Jurkat, Clone E6-1 (cell line): Measurements from ENCODE around the gene P2RY2.
"Not testable (repeated sequence)": the region's sequence is repeated elsewhere in the genome, so short reads cannot be mapped to it uniquely, and the experiment has no call there.

ENCODE experiments used
- DNase-seq: peaks from one replicate; pipeline ENCODE4 v3.0.0-alpha.2; 2011; ENCODE audit warnings: low read depth, low spot score
- H3K4me3 ChIP-seq: 2 replicates; pipeline ENCODE4 v1.5.1; 2011; ENCODE audit warnings: mild to moderate bottlenecking, low read length, control low read depth, moderate library complexity

Gene P2RY2

GRCh38 chr11:73271936-73272679 is 54.0 kb downstream of the P2RY2 start, which contains the start of gene P2RY6:
P2RY6 (plus strand) TSS chr11:73272338; CDS start chr11:73296519, 24,181 bp downstream.
- no peak within 1 kb of the TSS for H3K4me3 ChIP-seq

DNA sequence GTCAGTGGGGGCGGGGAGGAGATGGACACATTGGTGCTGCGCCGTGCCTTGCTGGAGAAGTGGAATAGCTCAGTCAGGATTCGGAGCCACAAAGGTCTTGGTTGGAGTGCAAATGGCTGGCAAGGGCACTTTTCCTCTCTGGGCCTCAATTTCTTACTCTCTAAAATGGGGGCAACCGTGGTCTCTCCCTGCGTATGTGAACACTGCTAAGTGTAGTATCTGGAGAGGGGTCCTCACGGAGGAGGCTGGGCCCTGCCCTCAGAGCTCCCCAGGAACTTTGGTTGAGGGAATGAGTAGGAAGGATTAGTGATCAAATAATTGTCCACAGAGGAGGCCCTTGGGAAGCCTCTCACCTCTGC is 54.6 kb downstream of the P2RY2 start:
- no peak for DNase-seq
- no peak overlapping the region for H3K4me3 ChIP-seq

More at GRCh38 chr11:73271936-73272679, 54.0 kb downstream of the P2RY2 start, which contains the start of gene P2RY6:
- DNase-seq = no peak

DNA sequence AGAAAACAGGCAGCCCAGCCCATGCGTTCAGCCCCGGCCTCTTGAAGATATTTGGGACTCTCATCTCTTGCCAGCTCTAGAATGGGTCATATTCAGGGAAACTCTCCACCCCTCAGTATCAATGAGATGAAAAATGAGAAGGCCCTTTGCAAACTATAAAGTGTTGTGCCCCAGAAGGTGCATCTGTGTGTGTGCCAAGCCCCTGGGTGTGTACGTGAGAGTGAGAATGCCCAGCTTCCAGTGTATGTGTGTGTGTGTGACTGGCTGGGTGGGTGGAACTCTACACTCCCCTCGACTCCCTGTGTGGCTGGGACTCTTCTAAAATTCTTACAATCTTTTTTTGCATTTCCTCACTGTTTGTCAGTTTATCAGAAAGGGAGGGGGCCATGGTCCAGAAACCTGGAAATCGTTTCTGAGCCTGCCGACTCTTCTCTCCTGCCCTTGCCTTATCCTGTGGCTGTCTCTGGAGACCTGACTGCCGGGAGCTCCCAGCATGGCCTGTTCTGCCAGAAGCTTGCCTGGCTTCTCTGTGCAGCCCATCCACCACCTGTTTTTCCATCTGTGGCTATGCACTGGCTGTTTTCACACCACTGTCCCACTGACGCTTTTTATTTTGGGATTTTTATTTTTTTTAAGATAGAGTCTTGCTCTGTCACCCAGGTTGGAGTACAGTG is 55.3 kb downstream of the P2RY2 start:
- no peak overlapping the region for H3K4me3 ChIP-seq
- DNase-seq = no peak

GRCh38 chr11:73274191-73274590 is 56.1 kb downstream of the P2RY2 start:
- H3K4me3 ChIP-seq = not testable (repeated sequence)

GRCh38 chr11:73274722-73275380 is 56.8 kb downstream of the P2RY2 start:
- H3K4me3 ChIP-seq = no peak overlapping the region
- DNase-seq = no peak

More at GRCh38 chr11:73274191-73274590, 56.1 kb downstream of the P2RY2 start:
- DNase-seq = not testable (repeated sequence)

GRCh38 chr11:73275381-73275750 is 57.3 kb downstream of the P2RY2 start:
- DNase-seq = no peak
- H3K4me3 ChIP-seq = no peak overlapping the region

GRCh38 chr11:73277467-73277866 is 59.4 kb downstream of the P2RY2 start:
- DNase-seq = no peak
- H3K4me3 ChIP-seq = no peak overlapping the region

- no peak overlapping the region for H3K4me3 ChIP-seq
- DNase-seq = no peak
Observed at GRCh38 chr11:73280626-73281025, 62.5 kb downstream of the P2RY2 start.

DNA sequence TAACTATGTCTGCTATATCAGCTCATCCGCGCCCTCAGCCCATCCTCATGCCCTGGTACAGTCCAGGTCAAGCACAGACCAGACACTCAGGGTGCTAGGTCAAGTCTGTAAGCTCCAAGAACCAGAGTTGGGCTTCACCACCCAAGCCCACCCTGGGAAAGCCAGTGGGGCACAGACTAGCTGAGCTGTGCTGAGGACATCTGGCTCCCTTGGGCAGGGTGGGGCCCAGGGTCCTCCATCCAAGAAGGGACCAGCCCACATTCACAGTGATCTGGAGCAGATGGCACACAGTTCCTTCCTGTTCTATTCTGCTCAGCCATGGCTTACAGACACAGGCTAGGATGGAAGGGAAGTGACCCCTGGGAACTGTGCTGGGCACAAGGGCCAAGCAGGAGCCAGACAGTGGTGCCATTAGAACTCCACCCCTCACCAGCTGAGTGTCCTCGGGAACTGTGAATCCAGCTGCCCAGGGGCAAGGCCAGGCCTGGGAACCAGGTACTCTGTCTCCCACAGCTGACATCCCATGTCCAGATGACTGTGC is 63.2 kb downstream of the P2RY2 start:
- no peak for DNase-seq
- no peak overlapping the region for H3K4me3 ChIP-seq

DNA sequence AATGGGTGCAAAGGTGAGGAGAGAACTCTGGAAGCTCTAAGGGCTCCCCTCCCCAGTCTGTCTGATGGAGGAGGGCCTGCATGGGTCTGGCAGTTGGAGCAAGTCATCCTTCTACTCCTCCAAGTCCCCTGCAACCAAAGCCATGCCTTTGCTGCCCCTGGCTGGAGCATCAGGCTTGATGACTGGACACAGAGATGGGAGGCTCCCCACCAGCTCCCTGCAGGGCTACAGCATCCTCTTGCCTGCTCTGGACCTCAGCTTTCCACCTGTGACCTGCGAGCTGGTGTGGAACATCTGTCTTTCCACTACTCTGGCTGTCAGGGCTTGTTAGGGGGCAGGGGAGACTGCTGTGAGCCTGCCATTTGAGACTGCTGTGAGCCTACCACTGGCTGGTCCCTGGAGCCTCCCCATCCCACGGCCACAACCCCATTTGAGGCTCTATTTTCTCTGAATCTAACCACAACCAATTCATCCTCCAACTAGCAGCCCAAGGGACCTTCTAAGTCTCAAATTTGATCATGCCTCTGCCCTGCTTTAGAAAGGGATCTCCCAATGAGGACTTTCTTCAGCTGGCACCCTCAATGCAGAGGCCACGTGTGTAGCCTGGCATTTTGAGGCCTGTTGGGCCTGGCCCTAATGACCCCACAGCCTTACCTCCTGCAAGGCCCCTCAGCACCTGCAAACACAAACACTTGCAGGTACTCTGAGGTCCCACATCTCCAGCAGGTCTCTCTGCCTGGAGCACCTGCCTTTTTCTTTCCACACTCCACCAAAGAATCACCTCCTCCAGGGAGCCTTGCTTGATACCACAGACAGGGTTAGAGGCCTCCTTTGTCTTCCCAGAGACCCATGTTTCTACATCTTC is 63.9 kb downstream of the P2RY2 start:
- no peak overlapping the region for H3K4me3 ChIP-seq
- no peak for DNase-seq

DNA sequence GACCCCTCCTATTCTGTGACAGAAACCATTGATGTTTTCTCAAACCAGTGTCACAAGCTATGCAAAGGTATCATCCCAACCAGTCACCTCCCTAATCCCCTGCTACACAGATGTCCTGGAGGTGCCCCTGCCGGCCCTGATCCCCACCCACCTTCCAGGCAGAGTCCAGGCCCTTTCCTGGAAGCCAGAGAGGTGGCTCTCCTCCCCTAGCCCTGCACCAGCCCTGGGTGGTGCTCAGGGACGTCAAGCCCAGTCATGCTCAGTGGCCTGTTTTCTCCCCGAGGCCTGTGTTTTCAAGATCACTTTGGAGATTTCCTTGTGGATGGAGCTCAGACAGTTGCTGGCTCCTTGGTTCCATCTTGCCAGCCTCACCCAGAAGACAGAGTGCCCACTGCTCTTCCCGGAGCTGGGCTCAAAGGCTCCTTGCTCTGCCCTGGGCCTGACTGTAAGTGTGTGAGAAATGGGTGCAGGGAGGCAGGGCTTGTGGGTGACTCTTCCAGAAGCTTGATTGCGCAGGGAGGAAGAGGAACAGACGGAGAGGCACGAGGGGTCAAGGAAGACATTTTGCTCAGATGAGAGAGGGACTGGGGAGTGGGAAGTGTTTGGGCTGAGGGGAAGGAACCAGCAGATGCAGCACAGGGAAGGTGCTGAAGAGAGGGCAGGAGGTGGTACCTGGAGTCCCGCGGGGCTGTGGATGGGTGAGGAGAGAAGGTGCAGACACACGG is 65.4 kb downstream of the P2RY2 start:
- no peak overlapping the region for H3K4me3 ChIP-seq
- DNase-seq = no peak

GRCh38 chr11:73284106-73284505 is 66.0 kb downstream of the P2RY2 start:
- no peak for DNase-seq

DNA sequence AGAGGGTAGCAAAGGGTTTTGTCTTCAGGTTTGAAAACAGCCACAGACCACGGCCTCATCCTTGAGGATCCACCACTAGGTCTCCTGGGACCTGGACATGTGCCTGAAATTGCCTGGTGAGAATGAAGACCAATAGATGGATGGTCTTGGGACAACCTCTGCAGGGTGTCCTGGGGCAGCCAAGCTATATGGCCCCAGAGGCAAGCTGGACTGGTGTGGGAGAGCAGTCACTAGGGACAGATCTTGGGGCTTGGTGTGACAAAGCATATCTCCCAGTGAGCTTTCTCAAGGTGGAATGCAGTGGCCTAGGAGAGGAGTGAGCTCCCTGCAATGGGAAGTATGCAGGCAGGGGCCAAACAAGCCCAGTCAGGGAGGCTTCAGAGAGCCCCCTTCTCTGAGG is 67.6 kb downstream of the P2RY2 start:
- no peak for DNase-seq
- H3K4me3 ChIP-seq = no peak overlapping the region

More at GRCh38 chr11:73284106-73284505, 66.0 kb downstream of the P2RY2 start:
- no peak overlapping the region for H3K4me3 ChIP-seq
